NCI-H2196 treated with DMSO at 0.1 percent for 48 hours (cell line): ENCODE data around the gene SBNO2.

ENCODE experiments used
- DNase-seq: peaks from one replicate; lab custom pipeline; 2025; ENCODE audit not compliant: unreplicated experiment; lab: John Stamatoyannopoulos, UW

The SBNO2 gene

GRCh38 chr19:1168572-1169410 is 5.3 kb downstream of the SBNO2 start:
- DNase-seq: no peak

GRCh38 chr19:1167687-1168571 is 6.1 kb downstream of the SBNO2 start:
- DNase-seq: no peak

- no peak for DNase-seq
Measured at GRCh38 chr19:1166872-1167573, 7.0 kb downstream of the SBNO2 start.

GRCh38 chr19:1164684-1165531 is 9.2 kb downstream of the SBNO2 start:
- DNase-seq: no peak

GRCh38 chr19:1163934-1164683 is 10.0 kb downstream of the SBNO2 start:
- no peak for DNase-seq

- DNase-seq: no peak
Measured at GRCh38 chr19:1163283-1163933, 10.7 kb downstream of the SBNO2 start.

GRCh38 chr19:1162404-1163282 is 11.4 kb downstream of the SBNO2 start:
- no peak for DNase-seq

GRCh38 chr19:1161716-1162115 is 12.4 kb downstream of the SBNO2 start:
- DNase-seq: peak; percentile 73

GRCh38 chr19:1159864-1160595 is 14.0 kb downstream of the SBNO2 start:
- DNase-seq: no peak

GRCh38 chr19:1158885-1159448 is 15.1 kb downstream of the SBNO2 start:
- DNase-seq: no peak

- no peak for DNase-seq
Measured at GRCh38 chr19:1157931-1158884, 15.9 kb downstream of the SBNO2 start.

GRCh38 chr19:1156830-1157615 is 17.0 kb downstream of the SBNO2 start:
- DNase-seq: no peak

GRCh38 chr19:1156305-1156801 is 17.7 kb downstream of the SBNO2 start:
- no peak for DNase-seq

GRCh38 chr19:1155352-1156304 is 18.4 kb downstream of the SBNO2 start:
- DNase-seq: no peak
